Loucy (cell line): Measurements from ENCODE around the gene SPINK4.
A peak's percentile ranks its signal among the peaks of the same experiment; 100 is the strongest.

ENCODE experiments used
- H2AFZ ChIP-seq: fragments of 200-600 bp; sonication (generic); 2 replicates; pipeline ENCODE4 v1.6.0; 2016; ENCODE audit warnings: antibody characterized with exemption, mild to moderate bottlenecking, low read length, moderate library complexity
- H3F3A ChIP-seq: fragments of 200-600 bp; 2 replicates; pipeline ENCODE4 v1.6.0; 2016; ENCODE audit warnings: antibody characterized with exemption, low read depth, mild to moderate bottlenecking
- H3K27me3 ChIP-seq: fragments of 200-600 bp; sonication (generic); 2 replicates; pipeline ENCODE4 v1.6.1; 2014; ENCODE audit warnings: low read length, mild to moderate bottlenecking; ENCODE audit not compliant: insufficient read depth, poor library complexity, severe bottlenecking
- H3K36me3 ChIP-seq: fragments of 200-600 bp; sonication (generic); 2 replicates; pipeline ENCODE4 v1.6.1; 2016; ENCODE audit warnings: low read length; ENCODE audit not compliant: insufficient read depth
- H3K4me1 ChIP-seq: fragments of 200-600 bp; sonication (generic); 2 replicates; pipeline ENCODE4 v1.5.1; 2014; ENCODE audit warnings: low read length, mild to moderate bottlenecking; ENCODE audit not compliant: insufficient read depth, poor library complexity, severe bottlenecking
- H3K4me2 ChIP-seq: fragments of 200-600 bp; sonication (generic); 2 replicates; pipeline ENCODE4 v1.6.0; 2014; ENCODE audit warnings: antibody characterized with exemption, low read length, low read depth, mild to moderate bottlenecking; ENCODE audit not compliant: poor library complexity, severe bottlenecking
- H3K4me3 ChIP-seq: fragments of 200-600 bp; sonication (generic); 2 replicates; pipeline ENCODE4 v1.5.1; 2014; ENCODE audit warnings: low read length, mild to moderate bottlenecking, mixed read lengths; ENCODE audit not compliant: poor library complexity, severe bottlenecking
- H3K79me2 ChIP-seq: fragments of 200-600 bp; sonication (generic); 2 replicates; pipeline ENCODE4 v1.6.1; 2014; ENCODE audit warnings: low read length; ENCODE audit not compliant: insufficient read depth
- H3K9ac ChIP-seq: fragments of 200-600 bp; sonication (generic); 2 replicates; pipeline ENCODE4 v1.6.0; 2014; ENCODE audit warnings: mild to moderate bottlenecking, low read depth, low read length, moderate library complexity; ENCODE audit not compliant: poor library complexity, severe bottlenecking
- H3K9me2 ChIP-seq: fragments of 200-600 bp; sonication (generic); replicated peaks from 2 replicates; pipeline ENCODE4 v1.6.1; 2016; ENCODE audit warnings: low read depth, low read length, mixed read lengths
- H3K9me3 ChIP-seq: fragments of 200-600 bp; sonication (generic); 2 replicates; pipeline ENCODE4 v1.6.1; 2014; ENCODE audit warnings: mild to moderate bottlenecking, antibody characterized with exemption, low read length, low read depth; ENCODE audit not compliant: insufficient read depth
- H4K20me1 ChIP-seq: fragments of 200-600 bp; sonication (generic); 2 replicates; pipeline ENCODE4 v1.6.0; 2014; ENCODE audit warnings: antibody characterized with exemption, low read length, mild to moderate bottlenecking; ENCODE audit not compliant: insufficient read depth, poor library complexity, severe bottlenecking
- EZH2phosphoT487 ChIP-seq: fragments of 200-600 bp; IDR thresholded peaks from 2 replicates; pipeline ENCODE4 v1.6.1; 2018; ENCODE audit warnings: antibody characterized with exemption, mild to moderate bottlenecking, moderate library complexity, borderline replicate concordance
- TF ChIP-seq, protein P1 (sequence below): fragments of 200-600 bp; sonication (generic); conservative IDR thresholded peaks from 2 replicates; pipeline ENCODE4 v1.5.1; 2014; ENCODE audit warnings: mild to moderate bottlenecking, antibody characterized with exemption, low read length

The SPINK4 gene, protein sequence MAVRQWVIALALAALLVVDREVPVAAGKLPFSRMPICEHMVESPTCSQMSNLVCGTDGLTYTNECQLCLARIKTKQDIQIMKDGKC

DNA sequence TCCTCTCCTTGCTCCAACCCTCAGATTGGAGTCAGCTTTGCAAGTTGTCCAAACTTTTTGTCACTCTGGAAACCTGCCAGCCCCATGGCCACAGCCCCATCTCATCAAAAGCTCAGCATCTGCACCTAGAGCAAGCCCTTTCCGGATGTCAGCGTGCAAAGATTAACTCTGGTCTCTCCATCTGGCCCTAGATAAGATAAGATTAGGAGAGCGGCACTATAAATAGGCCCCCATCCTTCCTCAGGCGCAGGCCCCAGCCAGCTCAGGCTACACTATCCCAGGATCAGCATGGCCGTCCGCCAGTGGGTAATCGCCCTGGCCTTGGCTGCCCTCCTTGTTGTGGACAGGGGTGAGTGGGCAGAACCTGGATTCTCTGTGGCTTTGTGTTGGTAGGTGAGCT lies at the start of gene SPINK4:
TSS of gene SPINK4 (plus strand) at position 247 of the 400 bp plus-strand sequence. CDS start at position 289, 42 bp downstream.
- Histone ChIP-seq H3K9ac (peak within 1 kb of the TSS; percentile 64), H3K4me1 (peaks cover 28% of the 10 kb centered on the region), H3K4me3 (peak within 1 kb of the TSS; percentile 53), H3F3A (peaks cover 4% of the 10 kb centered on the region), H3K9me2 (no peaks in the 10 kb centered on the region), H3K36me3 (no peaks in the 10 kb centered on the region), H3K79me2 (no peaks in the 10 kb centered on the region), H4K20me1 (no peaks in the 10 kb centered on the region), H3K4me2 (peak within 1 kb of the TSS; percentile 68), H2AFZ (no peak within 1 kb of the TSS; the same call in 1 of the 2 replicates), H3K27me3 (no peaks in the 10 kb centered on the region), H3K9me3 (no peaks in the 10 kb centered on the region)
- TF ChIP-seq, protein P1, sequence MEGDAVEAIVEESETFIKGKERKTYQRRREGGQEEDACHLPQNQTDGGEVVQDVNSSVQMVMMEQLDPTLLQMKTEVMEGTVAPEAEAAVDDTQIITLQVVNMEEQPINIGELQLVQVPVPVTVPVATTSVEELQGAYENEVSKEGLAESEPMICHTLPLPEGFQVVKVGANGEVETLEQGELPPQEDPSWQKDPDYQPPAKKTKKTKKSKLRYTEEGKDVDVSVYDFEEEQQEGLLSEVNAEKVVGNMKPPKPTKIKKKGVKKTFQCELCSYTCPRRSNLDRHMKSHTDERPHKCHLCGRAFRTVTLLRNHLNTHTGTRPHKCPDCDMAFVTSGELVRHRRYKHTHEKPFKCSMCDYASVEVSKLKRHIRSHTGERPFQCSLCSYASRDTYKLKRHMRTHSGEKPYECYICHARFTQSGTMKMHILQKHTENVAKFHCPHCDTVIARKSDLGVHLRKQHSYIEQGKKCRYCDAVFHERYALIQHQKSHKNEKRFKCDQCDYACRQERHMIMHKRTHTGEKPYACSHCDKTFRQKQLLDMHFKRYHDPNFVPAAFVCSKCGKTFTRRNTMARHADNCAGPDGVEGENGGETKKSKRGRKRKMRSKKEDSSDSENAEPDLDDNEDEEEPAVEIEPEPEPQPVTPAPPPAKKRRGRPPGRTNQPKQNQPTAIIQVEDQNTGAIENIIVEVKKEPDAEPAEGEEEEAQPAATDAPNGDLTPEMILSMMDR = no peak
- no peak for TF ChIP-seq EZH2phosphoT487

DNA sequence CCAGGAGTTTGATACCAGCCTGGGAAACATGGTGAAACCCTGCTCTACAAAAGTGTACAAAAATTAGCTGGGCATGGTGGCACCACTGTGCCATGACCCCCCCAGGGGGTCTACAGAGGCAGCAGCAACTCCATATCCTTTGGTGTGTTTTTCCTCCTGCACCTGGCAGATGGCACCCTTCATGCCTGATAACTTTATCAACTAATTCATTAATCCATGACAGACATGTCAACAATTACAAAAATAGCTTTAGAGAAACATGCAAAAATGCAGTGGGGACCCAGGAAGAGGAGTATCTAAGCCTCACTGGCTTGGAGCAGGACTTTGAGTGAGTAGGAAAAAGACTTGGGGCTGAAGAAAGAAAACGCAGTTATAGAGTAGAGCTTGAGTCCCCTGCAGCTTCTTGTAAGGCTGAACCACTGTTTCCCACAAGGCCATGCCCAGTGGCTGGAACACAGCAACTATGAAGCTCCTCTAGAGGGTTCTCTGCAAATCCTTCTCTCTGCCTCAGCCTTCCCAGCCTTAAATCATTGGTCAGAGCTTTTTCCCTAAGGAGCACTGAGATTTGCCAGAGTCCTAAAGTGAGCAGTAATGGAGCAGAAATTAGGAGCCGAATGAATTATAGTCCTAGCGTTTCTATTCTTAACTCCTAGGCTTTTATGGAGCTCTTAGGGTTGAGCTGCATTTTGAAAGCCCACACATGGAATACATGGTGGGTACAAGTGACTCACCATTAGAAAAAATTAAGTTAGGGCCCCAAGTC lies 47.3 kb upstream of the SPINK4 start:
- H2AFZ ChIP-seq = no peak overlapping the region
- H3K4me2 ChIP-seq = no peak overlapping the region
- no peak for TF ChIP-seq EZH2phosphoT487
- TF ChIP-seq, protein P1 = no peak
- no peaks in the 10 kb centered on the region for H3K79me2 ChIP-seq
- no peaks in the 10 kb centered on the region for H3F3A ChIP-seq
- H3K4me1 ChIP-seq = no peaks in the 10 kb centered on the region
- H3K9me3 ChIP-seq = no peaks in the 10 kb centered on the region
- H3K9ac ChIP-seq = no peak overlapping the region
- no peaks in the 10 kb centered on the region for H3K9me2 ChIP-seq
- H4K20me1 ChIP-seq = no peaks in the 10 kb centered on the region
- H3K4me3 ChIP-seq = no peak overlapping the region
- no peaks in the 10 kb centered on the region for H3K27me3 ChIP-seq
- no peaks in the 10 kb centered on the region for H3K36me3 ChIP-seq

DNA sequence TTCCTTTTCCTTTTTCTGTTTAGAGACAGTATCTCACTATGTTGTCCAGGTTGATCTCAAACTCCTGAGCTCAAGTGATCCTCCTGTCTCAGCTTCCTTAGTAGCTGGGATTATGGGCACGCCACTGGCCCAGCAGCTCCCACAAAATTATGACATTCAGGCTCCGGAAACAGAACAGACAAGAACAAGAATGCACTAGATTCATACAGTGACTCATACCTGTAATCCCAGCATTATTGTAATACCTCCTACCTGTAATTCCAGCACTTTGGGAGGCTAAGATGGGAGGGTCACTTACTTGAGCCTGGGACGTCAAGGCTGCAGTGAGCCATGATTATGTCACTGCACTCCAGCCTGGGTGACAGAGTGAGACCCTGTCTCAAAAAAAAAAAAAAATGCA lies 46.1 kb upstream of the SPINK4 start:
- no peaks in the 10 kb centered on the region for H3K79me2 ChIP-seq
- TF ChIP-seq, protein P1 = no peak
- TF ChIP-seq EZH2phosphoT487 = no peak
- H3K36me3 ChIP-seq = no peaks in the 10 kb centered on the region
- H3K9ac ChIP-seq = no peak overlapping the region
- H3F3A ChIP-seq = no peaks in the 10 kb centered on the region
- H3K9me2 ChIP-seq = no peaks in the 10 kb centered on the region
- H2AFZ ChIP-seq = no peak overlapping the region
- no peaks in the 10 kb centered on the region for H3K4me1 ChIP-seq
- H3K9me3 ChIP-seq = no peaks in the 10 kb centered on the region
- H3K4me2 ChIP-seq = no peak overlapping the region
- no peak overlapping the region for H3K4me3 ChIP-seq
- H4K20me1 ChIP-seq = no peaks in the 10 kb centered on the region
- H3K27me3 ChIP-seq = no peaks in the 10 kb centered on the region
